GM18867 (cell line): Measurements from ENCODE around the gene NFATC4.
"Not testable (repeated sequence)": the region's sequence is repeated elsewhere in the genome, so short reads cannot be mapped to it uniquely, and the experiment has no call there.

Source experiments
- ATAC-seq: cut with Tn5 transposase; IDR thresholded peaks from one replicate; pipeline ENCODE4 v1.9.1; 2021; ENCODE audit warnings: mild to moderate bottlenecking, moderate library complexity; ENCODE audit not compliant: unreplicated experiment

Gene NFATC4

GRCh38 chr14:24387009-24387345 is 19.0 kb downstream of the NFATC4 start:
- no peak for ATAC-seq

GRCh38 chr14:24387579-24387978 is 19.6 kb downstream of the NFATC4 start:
- not testable (repeated sequence) for ATAC-seq

- no peak for ATAC-seq
Measured at GRCh38 chr14:24388474-24389179, 20.6 kb downstream of the NFATC4 start.

- no peak for ATAC-seq
Measured at GRCh38 chr14:24389226-24389848, 21.4 kb downstream of the NFATC4 start.

GRCh38 chr14:24390701-24391468 is 22.9 kb downstream of the NFATC4 start:
- no peak for ATAC-seq

GRCh38 chr14:24392325-24393091 is 24.5 kb downstream of the NFATC4 start:
- ATAC-seq: no peak

GRCh38 chr14:24394275-24394674 is 26.3 kb downstream of the NFATC4 start:
- no peak for ATAC-seq

- ATAC-seq: no peak
Measured at GRCh38 chr14:24395609-24396582, 27.9 kb downstream of the NFATC4 start.

- ATAC-seq: no peak
Measured at GRCh38 chr14:24397639-24398292, 29.8 kb downstream of the NFATC4 start.

GRCh38 chr14:24398293-24398652 is 30.3 kb downstream of the NFATC4 start:
- ATAC-seq: no peak

GRCh38 chr14:24398653-24399446 is 30.9 kb downstream of the NFATC4 start, which contains the start of gene NYNRIN:
TSS of gene NYNRIN (plus strand) at chr14:24399003. CDS start at chr14:24399247, 244 bp downstream.
- ATAC-seq: no peak

- ATAC-seq: no peak
Measured at GRCh38 chr14:24399447-24399822, 31.5 kb downstream of the NFATC4 start.

GRCh38 chr14:24399999-24400718 is 32.2 kb downstream of the NFATC4 start:
- ATAC-seq: no peak

- no peak for ATAC-seq
Measured at GRCh38 chr14:24401810-24402702, 34.1 kb downstream of the NFATC4 start.

GRCh38 chr14:24403294-24403998 is 35.5 kb downstream of the NFATC4 start:
- ATAC-seq: no peak

- no peak for ATAC-seq
Measured at GRCh38 chr14:24404814-24405213, 36.8 kb downstream of the NFATC4 start.

- ATAC-seq: no peak
Measured at GRCh38 chr14:24406416-24406815, 38.4 kb downstream of the NFATC4 start.
